Chondrocyte (in vitro differentiated cells): ENCODE data around the gene TPRKB. TPM values are rescaled to one million over a fixed set of nuclear protein-coding genes. Genes with fewer than 3 reads are reported as not detected.
"Not testable (repeated sequence)": the region's sequence is repeated elsewhere in the genome, so short reads cannot be mapped to it uniquely, and the experiment has no call there.

Source experiments
- DNase-seq: peaks from one replicate; pipeline ENCODE4 v3.0.0; 2021; ENCODE audit warnings: mixed read lengths, low spot score
- H3K27ac Mint-ChIP-seq: one replicate; pipeline ENCODE4 v1.8.0; 2021; ENCODE audit warnings: mild to moderate bottlenecking, moderate library complexity, mixed read lengths; ENCODE audit not compliant: unreplicated experiment
- H3K27me3 Mint-ChIP-seq: 2 replicates; pipeline ENCODE4 v1.8.0; 2021; ENCODE audit warnings: low read depth, mixed read lengths
- H3K36me3 Mint-ChIP-seq: 2 replicates; pipeline ENCODE4 v1.8.0; 2021; ENCODE audit warnings: low read depth, mixed read lengths
- H3K4me1 Mint-ChIP-seq: 2 replicates; pipeline ENCODE4 v1.8.0; 2021; ENCODE audit warnings: low read depth, mild to moderate bottlenecking, mixed read lengths
- H3K4me3 Mint-ChIP-seq: one replicate; pipeline ENCODE4 v1.8.0; 2021; ENCODE audit warnings: mild to moderate bottlenecking, moderate library complexity, mixed read lengths; ENCODE audit not compliant: unreplicated experiment
- H3K9me3 Mint-ChIP-seq: 2 replicates; pipeline ENCODE4 v1.8.0; 2021; ENCODE audit warnings: low read depth, mixed read lengths
- total RNA-seq: library from RNA; stranded (reverse); gene quantifications from 3 replicates; pipeline ENCODE4 v1.2.1, GENCODE V29; 2021
- TF ChIP-seq, protein P1 (sequence below): fragments of 200-600 bp; sonication (generic); IDR thresholded peaks from 2 replicates; pipeline ENCODE4 v1.5.0; 2021; ENCODE audit warnings: antibody characterized with exemption, mild to moderate bottlenecking, moderate library complexity

TPRKB gene
- total RNA-seq, 1 donor from 2014 or later: 14.2 TPM

DNA sequence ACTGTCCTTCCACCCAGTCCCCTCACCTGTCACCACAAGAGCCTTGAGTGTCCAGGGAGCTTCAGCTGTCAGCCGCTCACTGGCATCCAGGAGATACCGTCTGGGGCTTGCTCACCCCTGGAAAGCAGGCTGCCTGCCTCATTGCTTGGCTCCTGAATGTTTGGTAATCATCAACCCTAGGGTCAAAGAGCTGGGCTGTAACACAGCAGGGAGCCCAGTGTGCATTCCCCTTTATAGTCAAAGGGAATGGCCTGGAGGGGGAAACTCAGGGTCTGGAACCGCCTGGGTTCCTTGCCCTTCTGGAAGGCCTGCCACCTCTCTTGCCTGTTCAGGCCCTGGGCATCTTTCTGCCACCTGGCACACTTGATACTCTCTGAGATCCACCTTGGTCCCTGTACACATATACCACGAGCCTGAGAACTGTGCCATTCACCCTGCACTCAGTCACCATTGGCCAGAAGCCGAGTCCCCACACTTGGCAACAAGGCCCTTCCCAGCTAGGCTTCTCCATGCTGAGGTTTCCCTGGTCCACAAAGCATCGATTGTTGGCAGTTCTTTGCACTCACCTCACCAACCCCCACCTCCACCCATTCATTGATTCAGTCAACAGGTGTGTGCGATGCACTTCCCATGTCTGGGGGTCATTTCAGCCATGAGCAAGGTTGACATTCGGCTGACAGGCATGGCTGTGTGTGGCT is 35.0 kb downstream of the TPRKB start:
- DNase-seq: no peak
- Mint-ChIP-seq H3K9me3 (no peaks in the 10 kb centered on the region), H3K36me3 (no peaks in the 10 kb centered on the region), H3K27ac (no peak overlapping the region), H3K4me3 (no peak overlapping the region), H3K27me3 (peaks cover 13% of the 10 kb centered on the region), H3K4me1 (no peaks in the 10 kb centered on the region)
- TF ChIP-seq, protein P1, sequence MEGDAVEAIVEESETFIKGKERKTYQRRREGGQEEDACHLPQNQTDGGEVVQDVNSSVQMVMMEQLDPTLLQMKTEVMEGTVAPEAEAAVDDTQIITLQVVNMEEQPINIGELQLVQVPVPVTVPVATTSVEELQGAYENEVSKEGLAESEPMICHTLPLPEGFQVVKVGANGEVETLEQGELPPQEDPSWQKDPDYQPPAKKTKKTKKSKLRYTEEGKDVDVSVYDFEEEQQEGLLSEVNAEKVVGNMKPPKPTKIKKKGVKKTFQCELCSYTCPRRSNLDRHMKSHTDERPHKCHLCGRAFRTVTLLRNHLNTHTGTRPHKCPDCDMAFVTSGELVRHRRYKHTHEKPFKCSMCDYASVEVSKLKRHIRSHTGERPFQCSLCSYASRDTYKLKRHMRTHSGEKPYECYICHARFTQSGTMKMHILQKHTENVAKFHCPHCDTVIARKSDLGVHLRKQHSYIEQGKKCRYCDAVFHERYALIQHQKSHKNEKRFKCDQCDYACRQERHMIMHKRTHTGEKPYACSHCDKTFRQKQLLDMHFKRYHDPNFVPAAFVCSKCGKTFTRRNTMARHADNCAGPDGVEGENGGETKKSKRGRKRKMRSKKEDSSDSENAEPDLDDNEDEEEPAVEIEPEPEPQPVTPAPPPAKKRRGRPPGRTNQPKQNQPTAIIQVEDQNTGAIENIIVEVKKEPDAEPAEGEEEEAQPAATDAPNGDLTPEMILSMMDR: no peak

DNA sequence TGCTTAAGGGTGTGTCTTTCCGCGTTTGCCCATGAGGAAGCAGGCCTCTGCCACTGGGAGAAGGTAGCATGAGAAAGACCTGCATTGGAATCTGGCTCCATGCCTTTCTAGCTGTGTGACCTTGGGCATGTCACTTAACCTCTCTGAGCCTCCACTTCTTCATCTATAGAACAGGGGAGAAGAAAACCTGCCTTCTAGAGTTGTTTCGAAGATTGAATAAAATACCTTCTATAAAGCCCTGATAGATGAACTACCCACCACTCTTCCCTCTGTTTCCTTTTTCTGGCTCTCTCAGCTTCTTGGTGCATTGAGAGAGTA is 35.7 kb downstream of the TPRKB start:
- not testable (repeated sequence) for H3K9me3 Mint-ChIP-seq, DNase-seq, H3K27ac Mint-ChIP-seq, H3K4me1 Mint-ChIP-seq, H3K4me3 Mint-ChIP-seq, H3K36me3 Mint-ChIP-seq
- peaks cover 13% of the 10 kb centered on the region for H3K27me3 Mint-ChIP-seq

DNA sequence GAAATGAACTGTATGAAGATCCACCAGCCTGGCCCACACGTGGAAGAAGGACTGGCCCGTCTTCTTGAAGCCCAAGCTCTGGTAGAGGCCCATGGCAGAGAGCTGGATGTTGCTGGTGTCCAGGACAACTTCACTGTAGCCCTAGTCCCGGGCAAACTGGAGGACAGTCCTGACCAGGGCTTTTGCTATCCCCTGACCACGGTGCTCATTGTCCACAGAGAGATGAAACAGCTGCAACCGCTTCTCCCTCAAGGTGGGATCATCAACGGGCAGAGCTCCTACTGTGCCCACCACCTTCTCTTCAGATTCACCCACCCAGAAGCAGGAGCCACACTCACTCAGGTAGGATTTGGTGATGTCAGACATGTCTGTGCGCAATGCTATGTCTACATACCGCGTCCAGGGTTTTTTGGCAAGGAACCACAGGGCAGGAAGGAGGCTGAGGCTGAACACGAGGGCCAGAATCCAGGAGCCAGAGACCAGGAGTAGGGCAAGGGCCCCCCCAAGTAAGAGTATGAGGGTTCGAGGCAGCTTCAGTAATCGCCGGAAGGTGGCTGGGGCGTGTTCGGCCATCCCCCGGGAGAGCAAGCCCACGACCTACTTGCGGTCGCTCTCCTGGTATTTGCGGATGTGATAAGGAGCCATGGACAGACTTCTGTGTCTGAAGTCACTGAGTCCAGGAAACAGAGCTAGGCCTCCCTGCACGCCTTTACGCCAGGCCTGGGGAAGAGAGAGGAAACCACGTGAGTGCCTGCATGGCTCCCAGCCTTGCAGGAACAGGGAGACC is 36.3 kb downstream of the TPRKB start:
- no peak for DNase-seq
- H3K9me3 Mint-ChIP-seq: no peaks in the 10 kb centered on the region
- no peaks in the 10 kb centered on the region for H3K4me1 Mint-ChIP-seq
- TF ChIP-seq, protein P1: no peak
- no peaks in the 10 kb centered on the region for H3K36me3 Mint-ChIP-seq
- H3K27me3 Mint-ChIP-seq: peaks cover 13% of the 10 kb centered on the region
- no peak overlapping the region for H3K27ac Mint-ChIP-seq
- no peak overlapping the region for H3K4me3 Mint-ChIP-seq

DNA sequence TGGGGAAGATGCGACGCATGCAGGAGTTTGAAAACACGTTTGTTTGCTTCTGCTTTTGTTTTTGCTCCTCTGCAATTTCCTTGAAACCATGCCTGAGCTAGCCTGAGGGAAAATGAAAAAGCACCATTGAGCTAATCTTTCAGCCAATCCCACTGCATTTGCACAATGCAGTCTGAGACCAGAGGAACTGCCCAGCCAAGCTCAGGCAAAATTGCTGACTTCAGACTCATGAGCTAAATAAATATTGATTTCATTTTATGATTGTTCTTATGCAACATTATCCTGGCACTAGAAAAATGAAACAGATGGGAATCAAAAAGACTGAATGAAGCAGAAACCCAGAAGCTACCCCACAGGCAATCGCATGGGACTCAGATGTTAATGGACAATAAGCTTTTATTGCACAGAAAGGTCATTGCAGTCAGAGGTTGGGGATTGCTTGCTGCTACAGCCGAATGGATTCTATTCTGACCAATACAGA is 37.0 kb downstream of the TPRKB start:
- no peak for DNase-seq
- Mint-ChIP-seq H3K9me3 (no peaks in the 10 kb centered on the region), H3K4me1 (no peaks in the 10 kb centered on the region), H3K27ac (no peak overlapping the region), H3K36me3 (no peaks in the 10 kb centered on the region), H3K27me3 (peaks cover 7% of the 10 kb centered on the region), H3K4me3 (no peak overlapping the region)
- TF ChIP-seq, protein P1: no peak

DNA sequence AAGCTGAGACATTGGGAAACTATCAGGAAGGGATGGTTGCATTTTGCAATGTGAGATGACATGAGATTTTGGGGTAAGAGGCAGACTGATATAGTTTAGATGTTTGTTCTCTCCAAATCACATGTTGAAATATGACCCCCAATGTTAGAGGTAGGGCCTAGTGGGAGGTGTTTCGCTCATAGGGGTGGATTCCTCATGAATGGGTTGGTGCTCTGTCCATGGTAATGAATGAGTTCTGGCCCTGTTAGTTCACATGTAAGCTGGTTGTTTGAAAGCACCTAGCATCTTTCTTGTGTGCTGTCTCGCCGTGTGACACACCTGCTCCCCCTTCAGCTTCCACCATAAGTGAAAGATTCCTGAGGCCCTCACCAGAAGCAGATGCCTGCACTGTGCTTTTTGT is 37.7 kb downstream of the TPRKB start:
- TF ChIP-seq, protein P1: no peak
- peaks cover 4% of the 10 kb centered on the region for H3K27me3 Mint-ChIP-seq

More for the DNA sequence above, 37.7 kb downstream of the TPRKB start:
- no peaks in the 10 kb centered on the region for H3K36me3 Mint-ChIP-seq
- no peak for DNase-seq
- H3K4me1 Mint-ChIP-seq: no peaks in the 10 kb centered on the region
- no peak overlapping the region for H3K27ac Mint-ChIP-seq
- H3K9me3 Mint-ChIP-seq: no peaks in the 10 kb centered on the region
- no peak overlapping the region for H3K4me3 Mint-ChIP-seq
